B cell (primary cell): ENCODE data around the gene MUC6. TPM values are rescaled to one million over a fixed set of nuclear protein-coding genes. Genes with fewer than 3 reads are reported as not detected.

Experiments used
- ATAC-seq: fragments of 200-7000 bp; cut with Tn5 transposase; one replicate; pipeline ENCODE4 v1.10.0; 2021; ENCODE audit warnings: low read depth, mild to moderate bottlenecking, moderate number of reproducible peaks, moderate library complexity
- CTCF ChIA-PET: fragments of 350-600 bp; sonication (Branson Sonifier 250); formaldehyde crosslinking; loops from one replicate; lab custom pipeline; 2021; ENCODE audit warnings: antibody characterized with exemption, inconsistent platforms; lab: Charles Lee
- POLR2A ChIA-PET: fragments of 350-600 bp; sonication (Branson Sonifier 250); formaldehyde crosslinking; loops from one replicate; lab custom pipeline; 2021; ENCODE audit warnings: antibody characterized with exemption; lab: Charles Lee
- DNase-seq: peaks from one replicate; pipeline ENCODE4 v3.0.0; 2013
- H2AFZ ChIP-seq: 2 replicates; pipeline ENCODE4 v1.6.1; 2012; ENCODE audit warnings: mild to moderate bottlenecking, low read depth, low read length; ENCODE audit not compliant: insufficient read depth, poor library complexity, severe bottlenecking
- H3K27ac ChIP-seq, 2 donors: 1 replicate in 1 of 2; 2 replicates in 1 of 2; pipeline ENCODE4 v1.5.1; 2012 to 2013; ENCODE audit warnings: low read length in 2 of 2, mild to moderate bottlenecking in 2 of 2, moderate library complexity in 1 of 2
- H3K27me3 ChIP-seq, 4 experiments: fragments of 200-600 bp in 1 of 4; sonication (generic) in 1 of 4; replicated peaks in 1 of 4; 1 replicate in 2 of 4; 2 replicates in 2 of 4; pipeline versions ENCODE4 v1.6.1 to v1.7.0; 2013 to 2016; ENCODE audit warnings: low read length in 3 of 4, mild to moderate bottlenecking in 2 of 4, mixed read lengths in 1 of 4, moderate library complexity in 1 of 4; ENCODE audit not compliant: insufficient read depth in 4 of 4, control insufficient read depth in 3 of 4; ENCODE audit errors: control extremely low read depth in 1 of 4
- H3K36me3 ChIP-seq, 2 experiments: replicated peaks in 1 of 2; 1 replicate in 1 of 2; 2 replicates in 1 of 2; pipeline versions ENCODE4 v1.6.1 to v1.7.1; 2013; ENCODE audit warnings: low read length in 1 of 2; ENCODE audit not compliant: insufficient read depth in 2 of 2, control insufficient read depth in 1 of 2; ENCODE audit errors: control extremely low read depth in 1 of 2, extremely low read depth in 1 of 2
- H3K4me1 ChIP-seq, 2 donors: fragments of 200-600 bp in 1 of 2; sonication (generic) in 1 of 2; 1 replicate in 1 of 2; 2 replicates in 1 of 2; pipeline versions ENCODE4 v1.5.1 to v1.6.1; 2013 to 2017; ENCODE audit warnings: low read length in 2 of 2; ENCODE audit not compliant: control insufficient read depth in 2 of 2, insufficient read depth in 2 of 2
- H3K4me2 ChIP-seq: replicated peaks from 2 replicates; pipeline ENCODE3; 2012; ENCODE audit warnings: mild to moderate bottlenecking, low read depth, low read length; ENCODE audit not compliant: poor library complexity, severe bottlenecking
- H3K4me3 ChIP-seq, 5 experiments: fragments of 200-600 bp in 1 of 5; sonication (generic) in 1 of 5; 1 replicate in 3 of 5; 2 replicates in 2 of 5; pipeline versions ENCODE4 v1.5.1 to v1.7.0; 2011 to 2016; ENCODE audit warnings: low read length in 4 of 5, mild to moderate bottlenecking in 4 of 5, low read depth in 2 of 5, control low read depth in 1 of 5, moderate library complexity in 1 of 5; ENCODE audit not compliant: insufficient read depth in 1 of 5; ENCODE audit errors: control extremely low read depth in 1 of 5, extremely low read depth in 1 of 5
- H3K79me2 ChIP-seq: fragments of 200-600 bp; sonication (generic); one replicate; pipeline ENCODE4 v1.6.0; 2016; ENCODE audit warnings: low read length; ENCODE audit not compliant: control insufficient read depth, insufficient read depth
- H3K9ac ChIP-seq: fragments of 200-600 bp; sonication (generic); 2 replicates; pipeline ENCODE4 v1.6.1; 2017; ENCODE audit warnings: mild to moderate bottlenecking, low read length, moderate library complexity
- H3K9me3 ChIP-seq, 3 donors: one replicate each; pipeline versions ENCODE4 v1.6.1 to v1.7.1; 2013; ENCODE audit warnings: low read length in 2 of 3; ENCODE audit not compliant: control insufficient read depth in 2 of 3, insufficient read depth in 1 of 3; ENCODE audit errors: control extremely low read depth in 1 of 3
- H4K20me1 ChIP-seq: 2 replicates; pipeline ENCODE4 v1.6.0; 2012; ENCODE audit warnings: mild to moderate bottlenecking, low read length; ENCODE audit not compliant: insufficient read depth, control insufficient read depth, poor library complexity, severe bottlenecking
- H3K27ac Mint-ChIP-seq: one replicate; pipeline ENCODE4 v1.8.0; 2021; ENCODE audit warnings: mixed read lengths
- H3K27me3 Mint-ChIP-seq: one replicate; pipeline ENCODE4 v1.8.0; 2021; ENCODE audit warnings: mixed read lengths
- H3K4me1 Mint-ChIP-seq: one replicate; pipeline ENCODE4 v1.8.0; 2021; ENCODE audit warnings: mixed read lengths
- H3K4me3 Mint-ChIP-seq: one replicate; pipeline ENCODE4 v1.8.0; 2021; ENCODE audit warnings: mixed read lengths
- H3K9me3 Mint-ChIP-seq: one replicate; pipeline ENCODE4 v1.8.0; 2022; ENCODE audit warnings: mixed read lengths; ENCODE audit not compliant: insufficient read depth
- EZH2 ChIP-seq: IDR thresholded peaks from 2 replicates; pipeline ENCODE4 v1.6.1; 2012; ENCODE audit warnings: borderline replicate concordance, low read depth, mild to moderate bottlenecking, moderate library complexity, low read length; ENCODE audit not compliant: insufficient read depth, poor library complexity, severe bottlenecking
- WGBS: methylation state at CpG from one replicate; pipeline ENCODE4 v1.1.5; 2013; ENCODE audit warnings: missing lambda C conversion rate; ENCODE audit not compliant: insufficient coverage; 5-methylcytosine and 5-hydroxymethylcytosine counted together
- intact Hi-C: fragments of 100-400 bp; cut with micrococcal nuclease; formaldehyde crosslinking; loops from one replicate; pipeline ENCODE4 v1.10.0; 2022
- polyA plus RNA-seq: library from polyadenylated mRNA; depleted of rRNA; stranded (reverse); fragments of >200 nt; gene quantifications from 2 replicates; pipeline ENCODE4 v1.2.3, GENCODE V29; 2012
- total RNA-seq, 2 donors: library from RNA; stranded (reverse); fragments of 120-200 nt in 1 of 2; gene quantifications; 1 replicate in 1 of 2; 2 replicates in 1 of 2; pipeline versions ENCODE4 v1.2.3 to v1.2.4, GENCODE V29; 2013 to 2022
- TF ChIP-seq, protein P1 (sequence below): fragments of 200-600 bp; IDR thresholded peaks from one replicate; pipeline ENCODE4 v1.8.0; 2022; ENCODE audit warnings: antibody characterized with exemption, mild to moderate bottlenecking

The MUC6 gene
- total and polyA plus RNA-seq, 2 donors (not counting 1 experiment from before 2014, with no cell fraction given) = not detected

DNA sequence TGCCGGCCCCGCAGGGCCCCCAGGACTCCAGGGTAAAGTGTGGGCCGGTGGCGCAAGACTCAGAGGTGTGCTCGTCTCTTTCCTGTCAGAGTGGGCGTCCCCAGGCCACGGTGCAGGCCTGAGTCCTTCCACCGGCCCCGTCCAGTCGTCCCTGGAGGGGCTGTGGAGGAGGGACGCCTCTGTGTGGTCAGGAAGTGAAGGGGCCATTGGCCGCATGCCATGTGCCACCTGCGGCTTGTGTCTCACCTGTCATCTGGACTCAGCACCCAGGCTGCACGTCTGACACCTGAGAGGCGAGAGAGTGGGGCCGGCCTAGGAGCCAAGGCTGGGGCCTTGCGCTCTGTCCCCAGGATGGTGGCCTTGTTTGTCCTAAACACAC lies 25.2 kb downstream of the MUC6 start:
- intact Hi-C loops = no loop called here

DNA sequence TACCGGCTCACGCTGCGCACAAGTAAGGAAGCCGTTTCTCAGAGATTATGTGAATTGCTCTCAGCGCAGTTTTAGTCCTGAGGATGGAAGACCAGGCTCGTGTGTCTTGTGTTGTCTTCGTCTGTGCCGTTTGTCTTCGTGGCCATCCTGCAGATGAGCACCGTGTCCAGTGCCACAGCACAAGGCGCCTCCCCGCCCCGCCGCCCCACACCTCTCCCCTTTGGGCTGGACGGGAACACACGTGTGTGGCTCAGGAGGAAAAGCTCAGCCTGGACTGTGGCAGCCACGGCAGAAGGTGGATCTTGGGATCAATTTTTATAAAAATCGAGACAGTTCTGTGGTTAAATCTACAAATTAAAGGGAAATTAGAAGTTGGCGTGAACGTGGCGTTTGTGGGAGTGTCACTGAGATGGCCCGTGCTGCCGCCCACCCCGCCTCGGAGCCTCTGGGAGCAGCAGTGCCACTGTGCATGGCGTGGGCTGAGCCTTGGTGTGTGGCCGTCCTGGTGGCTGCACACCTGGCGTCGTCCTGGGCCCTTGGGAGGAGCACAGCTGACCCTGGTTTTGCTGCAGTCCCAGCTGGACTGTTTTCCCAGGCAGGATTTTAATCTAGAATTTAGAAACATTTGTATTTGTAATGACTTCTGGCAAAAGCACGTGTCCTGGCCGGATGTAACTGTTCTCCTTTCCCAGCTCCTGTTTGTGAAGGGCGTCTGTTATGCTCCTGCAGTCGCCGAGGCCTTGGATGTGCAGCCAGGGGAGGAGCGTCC lies 25.8 kb downstream of the MUC6 start:
- intact Hi-C loops = no loop called here
- ATAC-seq = no peak
- CTCF ChIA-PET = no interaction called here
- H3K27me3 Mint-ChIP-seq = no peaks in the 10 kb centered on the region
- no peaks in the 10 kb centered on the region for H3K9me3 Mint-ChIP-seq
- 94% methylated on average over 34 of the region's 35 CpGs for WGBS
- DNase-seq = no peak
- H3K4me1 Mint-ChIP-seq = no peaks in the 10 kb centered on the region
- Histone ChIP-seq H3K79me2 (peaks cover 1% of the 10 kb centered on the region), H3K36me3 (peaks cover 0 to 35% of the 10 kb centered on the region in 2 experiments), H2AFZ (no peak overlapping the region), H3K9ac (no peak overlapping the region), H4K20me1 (no peaks in the 10 kb centered on the region), H3K4me2 (no peak overlapping the region), H3K4me3 (no peak overlapping the region), H3K27me3 (no peaks in the 10 kb centered on the region), H3K4me1 (no peaks in the 10 kb centered on the region), H3K9me3 (no peaks in the 10 kb centered on the region), H3K27ac (no peak overlapping the region)
- H3K4me3 Mint-ChIP-seq = no peak overlapping the region
- POLR2A ChIA-PET = no interaction called here
- no peak overlapping the region for H3K27ac Mint-ChIP-seq
- TF ChIP-seq, protein P1, sequence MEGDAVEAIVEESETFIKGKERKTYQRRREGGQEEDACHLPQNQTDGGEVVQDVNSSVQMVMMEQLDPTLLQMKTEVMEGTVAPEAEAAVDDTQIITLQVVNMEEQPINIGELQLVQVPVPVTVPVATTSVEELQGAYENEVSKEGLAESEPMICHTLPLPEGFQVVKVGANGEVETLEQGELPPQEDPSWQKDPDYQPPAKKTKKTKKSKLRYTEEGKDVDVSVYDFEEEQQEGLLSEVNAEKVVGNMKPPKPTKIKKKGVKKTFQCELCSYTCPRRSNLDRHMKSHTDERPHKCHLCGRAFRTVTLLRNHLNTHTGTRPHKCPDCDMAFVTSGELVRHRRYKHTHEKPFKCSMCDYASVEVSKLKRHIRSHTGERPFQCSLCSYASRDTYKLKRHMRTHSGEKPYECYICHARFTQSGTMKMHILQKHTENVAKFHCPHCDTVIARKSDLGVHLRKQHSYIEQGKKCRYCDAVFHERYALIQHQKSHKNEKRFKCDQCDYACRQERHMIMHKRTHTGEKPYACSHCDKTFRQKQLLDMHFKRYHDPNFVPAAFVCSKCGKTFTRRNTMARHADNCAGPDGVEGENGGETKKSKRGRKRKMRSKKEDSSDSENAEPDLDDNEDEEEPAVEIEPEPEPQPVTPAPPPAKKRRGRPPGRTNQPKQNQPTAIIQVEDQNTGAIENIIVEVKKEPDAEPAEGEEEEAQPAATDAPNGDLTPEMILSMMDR = no peak
- no peak for TF ChIP-seq EZH2

More for the DNA sequence above, 25.2 kb downstream of the MUC6 start:
- no peak overlapping the region for H3K4me3 ChIP-seq
- H3K4me1 ChIP-seq = no peaks in the 10 kb centered on the region
- H3K4me1 Mint-ChIP-seq = no peaks in the 10 kb centered on the region
- H3K9me3 Mint-ChIP-seq = no peaks in the 10 kb centered on the region
- ATAC-seq = no peak
- no peaks in the 10 kb centered on the region for H3K27me3 ChIP-seq
- no peaks in the 10 kb centered on the region for H4K20me1 ChIP-seq
- no peak for TF ChIP-seq EZH2
- TF ChIP-seq, protein P1 = no peak
- ChIA-PET CTCF (no interaction called here), POLR2A (no interaction called here)
- H3K9me3 ChIP-seq = no peaks in the 10 kb centered on the region
- no peaks in the 10 kb centered on the region for H3K27me3 Mint-ChIP-seq
- DNase-seq = no peak
- no peak overlapping the region for H3K4me3 Mint-ChIP-seq
- H3K36me3 ChIP-seq = peaks cover 0 to 31% of the 10 kb centered on the region in 2 experiments
- 92% methylated on average over 14 of the region's 17 CpGs for WGBS
- H3K79me2 ChIP-seq = peaks cover 3% of the 10 kb centered on the region
- no peak overlapping the region for H3K4me2 ChIP-seq
- no peak overlapping the region for H3K27ac Mint-ChIP-seq
- no peak overlapping the region for H3K27ac ChIP-seq
- H2AFZ ChIP-seq = no peak overlapping the region
- no peak overlapping the region for H3K9ac ChIP-seq
